KMS-11 (cell line): ENCODE data around the gene CIB4.

Source experiments
- H2AFZ ChIP-seq: fragments of 200-600 bp; sonication (generic); 2 replicates; pipeline ENCODE4 v1.6.1; 2016; ENCODE audit warnings: antibody characterized with exemption, mixed run types, low read depth
- H3K27ac ChIP-seq: fragments of 200-600 bp; sonication (generic); 2 replicates; pipeline ENCODE4 v1.6.1; 2016; ENCODE audit warnings: mild to moderate bottlenecking, mixed run types
- H3K27me3 ChIP-seq: fragments of 200-600 bp; sonication (generic); 2 replicates; pipeline ENCODE4 v1.6.1; 2017; ENCODE audit warnings: mild to moderate bottlenecking, low read depth, mixed run types, moderate library complexity; ENCODE audit not compliant: insufficient read depth
- H3K36me3 ChIP-seq: fragments of 200-600 bp; sonication (generic); 2 replicates; pipeline ENCODE4 v1.6.1; 2017; ENCODE audit warnings: mild to moderate bottlenecking, mixed run types; ENCODE audit not compliant: insufficient read depth
- H3K4me1 ChIP-seq: fragments of 200-600 bp; sonication (generic); 2 replicates; pipeline ENCODE4 v1.6.1; 2016; ENCODE audit warnings: mild to moderate bottlenecking, low read depth, mixed run types; ENCODE audit not compliant: poor library complexity, severe bottlenecking
- H3K4me2 ChIP-seq: fragments of 200-600 bp; sonication (generic); 2 replicates; pipeline ENCODE4 v1.7.0; 2016; ENCODE audit warnings: mild to moderate bottlenecking, mixed run types
- H3K4me3 ChIP-seq: fragments of 200-600 bp; sonication (generic); IDR thresholded peaks from 2 replicates; pipeline ENCODE4 v1.6.1; 2017; ENCODE audit warnings: low read depth, low read length, mixed read lengths; ENCODE audit not compliant: insufficient read depth
- H3K79me2 ChIP-seq: fragments of 200-600 bp; sonication (generic); 2 replicates; pipeline ENCODE4 v1.6.1; 2016; ENCODE audit warnings: low read depth, mixed run types; ENCODE audit not compliant: insufficient read depth
- H3K9ac ChIP-seq: fragments of 200-600 bp; sonication (generic); 2 replicates; pipeline ENCODE4 v1.6.1; 2016; ENCODE audit warnings: mild to moderate bottlenecking, mixed run types
- H4K20me1 ChIP-seq: fragments of 200-600 bp; sonication (generic); 2 replicates; pipeline ENCODE4 v1.6.1; 2016; ENCODE audit warnings: mild to moderate bottlenecking, mixed run types; ENCODE audit not compliant: insufficient read depth
- TF ChIP-seq, protein P1 (sequence below): fragments of 200-600 bp; sonication (generic); conservative IDR thresholded peaks from 2 replicates; pipeline ENCODE4 v1.6.1; 2017; ENCODE audit warnings: low read depth, mild to moderate bottlenecking, antibody characterized with exemption, low read length, moderate library complexity, mixed read lengths

Gene CIB4

GRCh38 chr2:26540306-26540705 is 100.9 kb downstream of the CIB4 start:
- no peak overlapping the region for H3K4me2 ChIP-seq
- H4K20me1 ChIP-seq: no peaks in the 10 kb centered on the region

GRCh38 chr2:26537826-26538475 is 103.2 kb downstream of the CIB4 start:
- Histone ChIP-seq H3K79me2 (no peaks in the 10 kb centered on the region), H3K36me3 (no peaks in the 10 kb centered on the region), H3K4me2 (no peak overlapping the region), H3K4me3 (no peak overlapping the region), H3K27me3 (peaks cover 22% of the 10 kb centered on the region; the same call in 1 of the 2 replicates), H3K27ac (no peak overlapping the region), H3K9ac (no peak overlapping the region), H3K4me1 (no peaks in the 10 kb centered on the region), H2AFZ (no peak overlapping the region), H4K20me1 (no peaks in the 10 kb centered on the region)
- TF ChIP-seq, protein P1, sequence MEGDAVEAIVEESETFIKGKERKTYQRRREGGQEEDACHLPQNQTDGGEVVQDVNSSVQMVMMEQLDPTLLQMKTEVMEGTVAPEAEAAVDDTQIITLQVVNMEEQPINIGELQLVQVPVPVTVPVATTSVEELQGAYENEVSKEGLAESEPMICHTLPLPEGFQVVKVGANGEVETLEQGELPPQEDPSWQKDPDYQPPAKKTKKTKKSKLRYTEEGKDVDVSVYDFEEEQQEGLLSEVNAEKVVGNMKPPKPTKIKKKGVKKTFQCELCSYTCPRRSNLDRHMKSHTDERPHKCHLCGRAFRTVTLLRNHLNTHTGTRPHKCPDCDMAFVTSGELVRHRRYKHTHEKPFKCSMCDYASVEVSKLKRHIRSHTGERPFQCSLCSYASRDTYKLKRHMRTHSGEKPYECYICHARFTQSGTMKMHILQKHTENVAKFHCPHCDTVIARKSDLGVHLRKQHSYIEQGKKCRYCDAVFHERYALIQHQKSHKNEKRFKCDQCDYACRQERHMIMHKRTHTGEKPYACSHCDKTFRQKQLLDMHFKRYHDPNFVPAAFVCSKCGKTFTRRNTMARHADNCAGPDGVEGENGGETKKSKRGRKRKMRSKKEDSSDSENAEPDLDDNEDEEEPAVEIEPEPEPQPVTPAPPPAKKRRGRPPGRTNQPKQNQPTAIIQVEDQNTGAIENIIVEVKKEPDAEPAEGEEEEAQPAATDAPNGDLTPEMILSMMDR: no peak

More at GRCh38 chr2:26540306-26540705, 100.9 kb downstream of the CIB4 start:
- H2AFZ ChIP-seq: no peak overlapping the region
- H3K4me1 ChIP-seq: no peaks in the 10 kb centered on the region
- H3K79me2 ChIP-seq: no peaks in the 10 kb centered on the region
- no peak overlapping the region for H3K9ac ChIP-seq
- TF ChIP-seq, protein P1: no peak
- H3K27me3 ChIP-seq: peaks cover 22% of the 10 kb centered on the region; the same call in 1 of the 2 replicates
- H3K27ac ChIP-seq: no peak overlapping the region
- H3K36me3 ChIP-seq: no peaks in the 10 kb centered on the region
- H3K4me3 ChIP-seq: no peak overlapping the region

- Histone ChIP-seq H3K9ac (no peak overlapping the region), H4K20me1 (no peaks in the 10 kb centered on the region), H3K4me3 (no peak overlapping the region), H3K79me2 (no peaks in the 10 kb centered on the region), H3K27me3 (peaks cover 24% of the 10 kb centered on the region; the same call in 1 of the 2 replicates), H3K4me1 (no peaks in the 10 kb centered on the region), H3K27ac (no peak overlapping the region), H3K4me2 (no peak overlapping the region), H2AFZ (no peak overlapping the region), H3K36me3 (no peaks in the 10 kb centered on the region)
- TF ChIP-seq, protein P1: no peak
Measured at GRCh38 chr2:26537069-26537825, 103.9 kb downstream of the CIB4 start.

- no peak overlapping the region for H2AFZ ChIP-seq
- no peaks in the 10 kb centered on the region for H3K79me2 ChIP-seq
- no peak overlapping the region for H3K9ac ChIP-seq
- H3K4me2 ChIP-seq: no peak overlapping the region
- no peaks in the 10 kb centered on the region for H4K20me1 ChIP-seq
- no peaks in the 10 kb centered on the region for H3K4me1 ChIP-seq
- H3K27ac ChIP-seq: no peak overlapping the region
- H3K36me3 ChIP-seq: no peaks in the 10 kb centered on the region
- H3K4me3 ChIP-seq: no peak overlapping the region
- H3K27me3 ChIP-seq: peaks cover 23% of the 10 kb centered on the region; the same call in 1 of the 2 replicates
- TF ChIP-seq, protein P1: no peak
Measured at GRCh38 chr2:26536371-26537068, 104.6 kb downstream of the CIB4 start.
